ENCODE results near the gene ZNF684. TPM values are rescaled to one million over a fixed set of nuclear protein-coding genes. Genes with fewer than 3 reads are reported as not detected.

Gene ZNF684

DNA sequence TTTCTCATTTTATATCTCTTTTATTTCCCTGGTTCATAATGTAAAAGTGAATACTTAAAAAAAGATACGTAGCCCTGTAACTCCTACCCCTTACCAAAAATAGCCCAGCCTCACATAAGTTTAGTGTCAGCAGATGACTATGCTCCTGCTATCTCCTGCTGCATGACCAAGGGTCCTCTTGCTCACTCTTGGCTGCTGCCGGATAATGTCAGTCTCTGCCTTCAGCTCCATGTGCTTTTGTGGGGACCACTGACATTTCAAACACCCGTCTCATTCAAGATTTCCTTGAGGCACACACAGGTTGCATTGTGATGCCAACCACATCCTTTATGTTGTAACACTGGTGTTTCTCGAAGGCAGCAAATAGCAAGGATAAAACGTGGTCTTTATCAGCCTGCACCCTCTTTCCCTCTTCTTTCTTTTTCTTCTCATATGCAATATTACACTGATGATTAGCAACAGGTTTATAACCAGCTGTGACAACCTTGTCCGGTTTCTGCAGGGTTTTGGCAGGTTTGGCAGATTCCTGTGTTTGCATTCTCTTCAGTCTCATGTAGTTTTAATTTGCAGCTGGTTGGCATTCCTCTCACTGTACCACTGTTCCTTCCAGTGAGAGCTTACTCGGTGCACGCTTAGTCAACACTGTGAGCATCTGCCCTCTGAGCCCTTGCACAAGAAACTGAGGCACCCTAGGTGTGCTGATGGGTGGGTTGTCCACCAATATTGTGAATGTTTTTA is 62.2 kb downstream of the ZNF684 start:
- peak overlapping the region in 1 of 2 experiments; percentile 65 for H3K14ac ChIP-seq (ENCODE audit: low read length in 2 of 2)
- H3K4me1 ChIP-seq (ENCODE audit: control insufficient read depth, insufficient read depth, low read depth, low read length), result no peaks in the 10 kb centered on the region
- H3K4me3 ChIP-seq (ENCODE audit: insufficient read depth in 1 of 2, low read depth in 1 of 2, low read length in 2 of 2), result no peak overlapping the region
- no peaks in the 10 kb centered on the region for H3K9me3 ChIP-seq (ENCODE audit: control insufficient read depth, low read length)
- H3K27ac ChIP-seq (ENCODE audit: low read length, poor library complexity, severe bottlenecking), result no peak overlapping the region
- no peak overlapping the region for H3K9ac ChIP-seq (ENCODE audit: low read length)
- H3K23ac ChIP-seq (ENCODE audit: low read length in 2 of 2), result no peak overlapping the region
- H2BK12ac ChIP-seq (ENCODE audit: low read length in 2 of 2), result no peak overlapping the region
- H3K4me2 ChIP-seq (ENCODE audit: low read length, poor library complexity, severe bottlenecking), result no peak overlapping the region
- H2AK5ac ChIP-seq (ENCODE audit: low read length, severe bottlenecking), result no peak overlapping the region
- no peak overlapping the region for H2BK5ac ChIP-seq (ENCODE audit: low read depth, low read length, poor library complexity, severe bottlenecking)
- no peaks in the 10 kb centered on the region for H3K36me3 ChIP-seq (ENCODE audit: control insufficient read depth in 1 of 2, insufficient read depth in 2 of 2, low read depth in 1 of 2, low read length in 2 of 2)
- no peak overlapping the region for H3K4ac ChIP-seq (ENCODE audit: low read depth in 1 of 2, low read length in 2 of 2)
- 79% methylated on average over 8 of the region's 8 CpGs for WGBS
- no peak overlapping the region for H4K8ac ChIP-seq (ENCODE audit: low read length)
- no peak overlapping the region for H3K18ac ChIP-seq (ENCODE audit: low read depth in 1 of 2, low read length in 2 of 2)
- no peak overlapping the region for H4K91ac ChIP-seq (ENCODE audit: low read length)
- no peaks in the 10 kb centered on the region for H3K79me1 ChIP-seq (replicated peaks; ENCODE audit: low read length, poor library complexity, severe bottlenecking)
- H3K27me3 ChIP-seq (ENCODE audit: control insufficient read depth in 1 of 2, insufficient read depth in 1 of 2, low read length in 2 of 2), result peaks cover 5 to 7% of the 10 kb centered on the region in 2 experiments
- no peak for DNase-seq
- no peak overlapping the region for H2BK120ac ChIP-seq (ENCODE audit: low read depth, low read length)
- no peak overlapping the region for H2BK15ac ChIP-seq (ENCODE audit: low read depth, poor library complexity, severe bottlenecking)
- H2AFZ ChIP-seq (ENCODE audit: low read depth, low read length), result no peak overlapping the region

DNA sequence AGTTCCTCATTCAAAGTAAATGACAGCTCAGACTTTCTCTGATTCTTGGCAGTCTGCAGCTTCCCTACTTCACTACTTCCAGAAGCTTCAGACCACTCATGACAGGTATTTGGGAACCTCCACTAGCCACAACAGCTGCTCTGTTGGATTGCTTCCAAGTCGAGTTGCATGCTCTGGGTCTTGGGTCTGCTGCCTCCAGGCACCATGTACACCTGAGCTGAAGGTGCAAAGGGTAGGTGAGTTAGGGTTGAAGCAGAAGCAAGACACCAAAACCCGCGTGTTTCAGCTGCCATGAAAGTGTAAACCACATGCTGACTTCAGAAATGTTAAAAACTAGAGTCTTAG is 62.7 kb downstream of the ZNF684 start:
- H4K91ac ChIP-seq (ENCODE audit: low read length), result no peak overlapping the region
- H2AFZ ChIP-seq (ENCODE audit: low read depth, low read length), result no peak overlapping the region
- no peaks in the 10 kb centered on the region for H3K36me3 ChIP-seq (ENCODE audit: control insufficient read depth in 1 of 2, insufficient read depth in 2 of 2, low read depth in 1 of 2, low read length in 2 of 2)
- H2BK12ac ChIP-seq (ENCODE audit: low read length in 2 of 2), result no peak overlapping the region
- WGBS, result 69% methylated on average over 3 of the region's 3 CpGs
- H3K27ac ChIP-seq (ENCODE audit: low read length, poor library complexity, severe bottlenecking), result no peak overlapping the region
- no peak overlapping the region for H3K18ac ChIP-seq (ENCODE audit: low read depth in 1 of 2, low read length in 2 of 2)
- H3K27me3 ChIP-seq (ENCODE audit: control insufficient read depth in 1 of 2, insufficient read depth in 1 of 2, low read length in 2 of 2), result peaks cover 5 to 8% of the 10 kb centered on the region in 2 experiments
- DNase-seq, result no peak
- no peak overlapping the region for H3K23ac ChIP-seq (ENCODE audit: low read length in 2 of 2)
- no peak overlapping the region for H2AK5ac ChIP-seq (ENCODE audit: low read length, severe bottlenecking)
- H3K4ac ChIP-seq (ENCODE audit: low read depth in 1 of 2, low read length in 2 of 2), result no peak overlapping the region
- H3K9ac ChIP-seq (ENCODE audit: low read length), result no peak overlapping the region
- no peak overlapping the region for H3K4me2 ChIP-seq (ENCODE audit: low read length, poor library complexity, severe bottlenecking)
- no peaks in the 10 kb centered on the region for H3K79me1 ChIP-seq (replicated peaks; ENCODE audit: low read length, poor library complexity, severe bottlenecking)
- no peaks in the 10 kb centered on the region for H3K9me3 ChIP-seq (ENCODE audit: control insufficient read depth, low read length)
- H3K4me3 ChIP-seq (ENCODE audit: insufficient read depth in 1 of 2, low read depth in 1 of 2, low read length in 2 of 2), result no peak overlapping the region
- no peak overlapping the region for H2BK15ac ChIP-seq (ENCODE audit: low read depth, poor library complexity, severe bottlenecking)
- H2BK5ac ChIP-seq (ENCODE audit: low read depth, low read length, poor library complexity, severe bottlenecking), result no peak overlapping the region
- H3K4me1 ChIP-seq (ENCODE audit: control insufficient read depth, insufficient read depth, low read depth, low read length), result no peaks in the 10 kb centered on the region
- no peak overlapping the region for H2BK120ac ChIP-seq (ENCODE audit: low read depth, low read length)
- H4K8ac ChIP-seq (ENCODE audit: low read length), result no peak overlapping the region
- no peak overlapping the region for H3K14ac ChIP-seq (ENCODE audit: low read length in 2 of 2)

DNA sequence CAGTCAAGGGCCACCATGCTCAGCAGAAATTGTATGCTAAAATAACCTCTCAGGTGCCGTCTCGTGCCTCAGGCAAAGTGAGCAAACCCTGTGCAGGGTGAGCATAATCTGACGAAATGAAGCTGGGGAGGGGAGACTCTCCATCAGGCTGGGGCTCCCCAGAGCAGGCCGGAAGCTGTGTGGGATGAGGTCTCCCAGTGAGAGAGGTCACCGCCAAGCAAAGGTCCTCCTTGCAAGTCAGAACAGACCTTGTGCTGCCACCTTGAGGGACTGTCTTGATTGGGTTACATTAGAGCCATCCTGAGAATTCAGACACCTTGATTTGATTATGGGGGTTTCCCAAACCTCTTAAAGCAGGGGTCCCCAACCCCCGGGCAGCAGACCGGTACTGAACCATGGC is 64.2 kb downstream of the ZNF684 start:
- Histone ChIP-seq H2BK5ac (ENCODE audit: low read depth, low read length, poor library complexity, severe bottlenecking) (no peak overlapping the region), H3K79me1 (replicated peaks; ENCODE audit: low read length, poor library complexity, severe bottlenecking) (no peaks in the 10 kb centered on the region), H3K4me3 (ENCODE audit: insufficient read depth in 1 of 2, low read depth in 1 of 2, low read length in 2 of 2) (no peak overlapping the region), H4K91ac (ENCODE audit: low read length) (no peak overlapping the region), H3K23ac (ENCODE audit: low read length in 2 of 2) (no peak overlapping the region), H3K27me3 (ENCODE audit: control insufficient read depth in 1 of 2, insufficient read depth in 1 of 2, low read length in 2 of 2) (peaks cover 5 to 12% of the 10 kb centered on the region in 2 experiments), H3K36me3 (ENCODE audit: control insufficient read depth in 1 of 2, insufficient read depth in 2 of 2, low read depth in 1 of 2, low read length in 2 of 2) (no peaks in the 10 kb centered on the region), H3K27ac (ENCODE audit: low read length, poor library complexity, severe bottlenecking) (no peak overlapping the region), H3K9me3 (ENCODE audit: control insufficient read depth, low read length) (no peaks in the 10 kb centered on the region), H3K18ac (ENCODE audit: low read depth in 1 of 2, low read length in 2 of 2) (no peak overlapping the region), H2BK15ac (ENCODE audit: low read depth, poor library complexity, severe bottlenecking) (no peak overlapping the region), H2BK12ac (ENCODE audit: low read length in 2 of 2) (no peak overlapping the region), H3K9ac (ENCODE audit: low read length) (no peak overlapping the region), H3K4ac (ENCODE audit: low read depth in 1 of 2, low read length in 2 of 2) (no peak overlapping the region), H3K14ac (ENCODE audit: low read length in 2 of 2) (no peak overlapping the region), H2AK5ac (ENCODE audit: low read length, severe bottlenecking) (no peak overlapping the region), H4K8ac (ENCODE audit: low read length) (no peak overlapping the region), H2BK120ac (ENCODE audit: low read depth, low read length) (no peak overlapping the region), H2AFZ (ENCODE audit: low read depth, low read length) (no peak overlapping the region), H3K4me2 (ENCODE audit: low read length, poor library complexity, severe bottlenecking) (no peak overlapping the region), H3K4me1 (ENCODE audit: control insufficient read depth, insufficient read depth, low read depth, low read length) (no peaks in the 10 kb centered on the region)
- 92% methylated on average over 7 of the region's 7 CpGs for WGBS
- no peak for DNase-seq

Small RNA genes within 50 kb of the gene (small RNA-seq; reads per million reads assigned to genes)
- not detected for gene AL356379.1 (ENCODE audit: low read depth)
